Lung (tissue), 12 donors: ENCODE data around the gene TANGO6. TPM values are rescaled to one million over a fixed set of nuclear protein-coding genes. Genes with fewer than 3 reads are reported as not detected.

ENCODE experiments used
- ATAC-seq: fragments of 200-7000 bp; cut with Tn5 transposase; one replicate; pipeline ENCODE4 v1.9.1; 2020; ENCODE audit warnings: moderate number of reproducible peaks; ENCODE audit not compliant: insufficient read depth, low FRiP score
- DNase-seq, 3 donors: peaks; one replicate each; pipeline ENCODE4 v3.0.0-alpha.2; 2013 to 2017
- H3K27ac ChIP-seq, 2 donors: one replicate each; pipeline ENCODE4 v1.5.1; 2013; ENCODE audit warnings: mild to moderate bottlenecking in 2 of 2, moderate library complexity in 2 of 2, control low read depth in 1 of 2, inconsistent platforms in 1 of 2, low read depth in 1 of 2, low read length in 1 of 2
- H3K27me3 ChIP-seq, 3 donors: one replicate each; pipeline ENCODE4 v1.5.1; 2013; ENCODE audit warnings: low read length in 2 of 3; ENCODE audit not compliant: control insufficient read depth in 3 of 3, insufficient read depth in 3 of 3
- H3K36me3 ChIP-seq, 4 donors: one replicate each; pipeline ENCODE4 v1.5.1; 2013; ENCODE audit warnings: low read length in 4 of 4, mild to moderate bottlenecking in 1 of 4, moderate library complexity in 1 of 4; ENCODE audit not compliant: control insufficient read depth in 4 of 4, insufficient read depth in 4 of 4
- H3K4me1 ChIP-seq, 5 donors: one replicate each; pipeline ENCODE4 v1.5.1; 2013; ENCODE audit warnings: low read length in 5 of 5, mild to moderate bottlenecking in 2 of 5, moderate library complexity in 1 of 5; ENCODE audit not compliant: control insufficient read depth in 5 of 5, insufficient read depth in 5 of 5
- H3K4me3 ChIP-seq: one replicate; pipeline ENCODE4 v1.5.1; 2013; ENCODE audit warnings: mild to moderate bottlenecking, control low read depth, moderate library complexity
- H3K9ac ChIP-seq, 2 donors: one replicate each; pipeline ENCODE4 v1.5.1; 2013; ENCODE audit warnings: low read length in 2 of 2, control low read depth in 1 of 2; ENCODE audit not compliant: insufficient read depth in 1 of 2
- H3K9me3 ChIP-seq, 4 donors: one replicate each; pipeline ENCODE4 v1.5.1; 2013; ENCODE audit warnings: low read length in 3 of 4, mild to moderate bottlenecking in 1 of 4, moderate library complexity in 1 of 4; ENCODE audit not compliant: control insufficient read depth in 4 of 4, insufficient read depth in 3 of 4
- CTCF ChIP-seq: IDR thresholded peaks from 2 replicates; pipeline ENCODE4 v1.5.1; 2012; ENCODE audit warnings: mild to moderate bottlenecking; ENCODE audit errors: control extremely low read depth, extremely low read depth
- WGBS, 2 donors: extraction: QIAGEN DNeasy Blood & Tissue Kit; methylation state at CpG; one replicate each; pipeline ENCODE4 v1.1.7; 2013; 5-methylcytosine and 5-hydroxymethylcytosine counted together
- polyA plus RNA-seq, 2 donors: library from polyadenylated mRNA; stranded (reverse); fragments of 200-250 nt; gene quantifications; one replicate each; pipeline ENCODE4 v1.2.1, GENCODE V29; 2013
- total RNA-seq, 2 donors: library from RNA; depleted of rRNA in 1 of 2; stranded (reverse); fragments of >200 nt in 1 of 2; gene quantifications; one replicate each; pipeline ENCODE4 v1.2.1, GENCODE V29; 2014 to 2021
- donor health status: control.
- donor health status: control.
- donor health status: Bipolar disorder and iron deficiency.
- donor health status: healthy.
- donor health status: DM: yes; HTN: yes; CAD: no.

Gene TANGO6
- total and polyA plus RNA-seq, 4 donors, result 2.3 to 19.3 (median 11.9) TPM

GRCh38 chr16:68981971-68982370 lies 138.6 kb downstream of the TANGO6 start:
- Histone ChIP-seq H3K9me3 (no peaks in the 10 kb centered on the region), H3K9ac (no peak overlapping the region), H3K27ac (no peak overlapping the region), H3K36me3 (peaks cover 0 to 4% (median under 1%) of the 10 kb centered on the region in 4 donors), H3K4me3 (no peak overlapping the region), H3K27me3 (no peaks in the 10 kb centered on the region), H3K4me1 (no peaks in the 10 kb centered on the region)
- DNase-seq, result no peak
- ATAC-seq, result no peak
- WGBS, 2 donors, result 90 to 94% methylated on average over 2 of the region's 2 CpGs
- no peak for TF ChIP-seq CTCF

- Histone ChIP-seq H3K36me3 (peaks cover 0 to 2% (median 0%) of the 10 kb centered on the region in 4 donors), H3K27ac (no peak overlapping the region), H3K4me3 (no peak overlapping the region), H3K4me1 (peaks cover 0 to 3% (median 0%) of the 10 kb centered on the region in 5 donors), H3K9ac (no peak overlapping the region), H3K27me3 (no peaks in the 10 kb centered on the region), H3K9me3 (no peaks in the 10 kb centered on the region)
- ATAC-seq, result no peak
- DNase-seq, result no peak
- no peak for TF ChIP-seq CTCF
- WGBS, 2 donors, result 88 to 96% methylated on average over 1 of the region's 1 CpG
These were observed 141.1 kb downstream of the TANGO6 start for GRCh38 chr16:68984467-68984866.

- Histone ChIP-seq H3K4me1 (peaks cover 0 to 3% (median 0%) of the 10 kb centered on the region in 5 donors), H3K27ac (no peak overlapping the region), H3K4me3 (no peak overlapping the region), H3K36me3 (peaks cover 0 to 2% (median 0%) of the 10 kb centered on the region in 4 donors), H3K9ac (no peak overlapping the region), H3K27me3 (no peaks in the 10 kb centered on the region), H3K9me3 (no peaks in the 10 kb centered on the region)
- DNase-seq (no peak), ATAC-seq (no peak)
- no peak for TF ChIP-seq CTCF
- WGBS, 2 donors, result 89 to 94% methylated on average over 5 of the region's 5 CpGs
These were observed 141.9 kb downstream of the TANGO6 start for GRCh38 chr16:68985268-68985667.

GRCh38 chr16:68985855-68986254 lies 142.5 kb downstream of the TANGO6 start:
- peaks cover 0 to 3% (median 0%) of the 10 kb centered on the region in 5 donors for H3K4me1 ChIP-seq
- ATAC-seq (no peak), DNase-seq (no peak)
- WGBS, 2 donors, result 84 to 89% methylated on average over 2 of the region's 2 CpGs
- no peak for TF ChIP-seq CTCF
- no peaks in the 10 kb centered on the region for H3K27me3 ChIP-seq
- no peaks in the 10 kb centered on the region for H3K9me3 ChIP-seq
- no peaks in the 10 kb centered on the region for H3K36me3 ChIP-seq
- no peak overlapping the region for H3K27ac ChIP-seq
- no peak overlapping the region for H3K9ac ChIP-seq
- no peak overlapping the region for H3K4me3 ChIP-seq
